ENCODE data around the gene ENGASE. TPM values are rescaled to one million over a fixed set of nuclear protein-coding genes. Genes with fewer than 3 reads are reported as not detected.

Gene ENGASE
- total RNA-seq, 1 experiment from 2014 or later = 58.0 TPM

- H3K27ac Mint-ChIP-seq (ENCODE audit: unreplicated experiment) = no peak overlapping the region
- BruUV-seq (replicated peaks) = no TSS peak
- CTCF ChIA-PET = no interaction called here
- H3K4me3 Mint-ChIP-seq (ENCODE audit: low read depth, unreplicated experiment) = no peak overlapping the region
- no peak for TF ChIP-seq CTCF (IDR thresholded peaks at IDR 0.05; ENCODE audit: unreplicated experiment)
- intact Hi-C loops (cut with micrococcal nuclease; ENCODE audit: unreplicated experiment) = no loop called here
- peaks cover 16% of the 10 kb centered on the region for H3K4me1 Mint-ChIP-seq (ENCODE audit: low read depth, unreplicated experiment)
- no peaks in the 10 kb centered on the region for H3K36me3 Mint-ChIP-seq (ENCODE audit: insufficient read depth, unreplicated experiment)
- DNase-seq = no peak
- peaks cover 32% of the 10 kb centered on the region for H3K27me3 Mint-ChIP-seq (ENCODE audit: unreplicated experiment)
- no peaks in the 10 kb centered on the region for H3K9me3 Mint-ChIP-seq (ENCODE audit: low read depth, unreplicated experiment)
Measured at GRCh38 chr17:79116575-79117368, 42.1 kb downstream of the ENGASE start.

DNA sequence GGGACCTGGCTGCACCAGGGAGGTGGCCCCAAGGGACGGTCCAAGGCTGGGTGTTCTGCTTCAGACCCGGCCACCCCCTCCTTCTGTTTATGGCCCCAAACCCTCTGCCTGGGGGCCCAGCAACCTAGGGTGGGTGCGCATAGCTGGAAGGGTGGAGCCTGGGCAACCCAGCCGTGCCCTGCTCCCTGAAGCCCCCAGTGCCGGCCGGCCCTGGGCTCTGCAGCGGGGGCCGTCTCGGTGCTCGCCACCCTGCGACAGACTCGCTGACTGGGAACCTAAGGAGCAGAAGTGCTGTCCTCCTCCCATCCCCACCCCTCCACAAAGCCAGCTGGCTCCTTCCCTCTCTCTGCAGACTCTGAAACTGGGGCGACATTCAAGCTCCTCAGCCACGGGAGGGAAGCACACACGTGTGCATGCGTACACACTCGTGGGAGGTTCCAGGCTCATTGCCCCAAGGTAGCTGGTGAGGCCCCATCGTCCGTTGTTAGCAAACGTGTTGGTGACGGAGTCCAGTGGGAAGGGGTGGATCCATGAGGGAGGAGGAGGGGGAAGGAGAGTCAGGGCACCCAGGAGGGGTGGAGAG, 43.4 kb downstream of the ENGASE start:
- no peak for TF ChIP-seq CTCF (IDR thresholded peaks at IDR 0.05; ENCODE audit: unreplicated experiment)
- intact Hi-C loops (cut with micrococcal nuclease; ENCODE audit: unreplicated experiment) = no loop called here
- Mint-ChIP-seq H3K36me3 (ENCODE audit: insufficient read depth, unreplicated experiment) (no peaks in the 10 kb centered on the region), H3K27me3 (ENCODE audit: unreplicated experiment) (peaks cover 19% of the 10 kb centered on the region), H3K27ac (ENCODE audit: unreplicated experiment) (no peak overlapping the region), H3K4me3 (ENCODE audit: low read depth, unreplicated experiment) (no peak overlapping the region), H3K9me3 (ENCODE audit: low read depth, unreplicated experiment) (no peaks in the 10 kb centered on the region), H3K4me1 (ENCODE audit: low read depth, unreplicated experiment) (peaks cover 16% of the 10 kb centered on the region)
- CTCF ChIA-PET = no interaction called here
- no TSS peak for BruUV-seq (replicated peaks)
- no peak for DNase-seq

- CTCF ChIA-PET = no interaction called here
- Mint-ChIP-seq H3K9me3 (ENCODE audit: low read depth, unreplicated experiment) (no peaks in the 10 kb centered on the region), H3K4me1 (ENCODE audit: low read depth, unreplicated experiment) (peaks cover 14% of the 10 kb centered on the region), H3K4me3 (ENCODE audit: low read depth, unreplicated experiment) (no peak overlapping the region), H3K27ac (ENCODE audit: unreplicated experiment) (no peak overlapping the region), H3K36me3 (ENCODE audit: insufficient read depth, unreplicated experiment) (no peaks in the 10 kb centered on the region), H3K27me3 (ENCODE audit: unreplicated experiment) (peaks cover 10% of the 10 kb centered on the region)
- DNase-seq = no peak
- no peak for TF ChIP-seq CTCF (IDR thresholded peaks at IDR 0.05; ENCODE audit: unreplicated experiment)
- intact Hi-C loops (cut with micrococcal nuclease; ENCODE audit: unreplicated experiment) = no loop called here
- BruUV-seq (replicated peaks) = no TSS peak
Measured at GRCh38 chr17:79118924-79119323, 44.3 kb downstream of the ENGASE start.

DNA sequence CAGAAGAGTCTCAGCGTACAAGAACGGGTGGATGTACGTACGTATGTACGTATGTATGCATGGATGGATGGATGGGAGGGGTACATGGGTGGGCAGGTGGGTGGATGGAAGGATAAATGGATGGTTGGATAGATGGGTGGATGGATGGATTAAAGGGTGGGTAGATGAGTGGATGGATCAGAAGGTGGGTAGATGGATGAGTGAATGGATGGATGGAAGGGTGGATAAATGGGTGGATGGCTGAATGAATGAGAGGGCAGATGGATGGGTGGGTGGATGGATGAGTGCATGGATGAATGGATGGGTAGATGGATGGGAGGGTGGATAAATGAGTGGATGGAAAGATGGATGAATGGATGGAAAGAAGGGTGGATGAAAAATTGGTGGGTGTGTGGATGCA, 45.6 kb downstream of the ENGASE start:
- Mint-ChIP-seq H3K4me3 (ENCODE audit: low read depth, unreplicated experiment) (no peak overlapping the region), H3K27ac (ENCODE audit: unreplicated experiment) (no peak overlapping the region), H3K27me3 (ENCODE audit: unreplicated experiment) (no peaks in the 10 kb centered on the region), H3K36me3 (ENCODE audit: insufficient read depth, unreplicated experiment) (no peaks in the 10 kb centered on the region), H3K9me3 (ENCODE audit: low read depth, unreplicated experiment) (no peaks in the 10 kb centered on the region), H3K4me1 (ENCODE audit: low read depth, unreplicated experiment) (peaks cover under 1% of the 10 kb centered on the region)
- CTCF ChIA-PET = no interaction called here
- intact Hi-C loops (cut with micrococcal nuclease; ENCODE audit: unreplicated experiment) = no loop called here
- BruUV-seq (replicated peaks) = no TSS peak
- no peak for DNase-seq
- TF ChIP-seq CTCF (IDR thresholded peaks at IDR 0.05; ENCODE audit: unreplicated experiment) = no peak
